GM19193 (cell line): ENCODE data around the gene KCND2.

ENCODE experiments used
- POLR2A ChIP-seq: IDR thresholded peaks from 4 replicates; pipeline ENCODE4 v1.6.1; 2011; ENCODE audit not compliant: insufficient read depth, insufficient read length; ENCODE audit errors: extremely low read depth

KCND2 gene

DNA sequence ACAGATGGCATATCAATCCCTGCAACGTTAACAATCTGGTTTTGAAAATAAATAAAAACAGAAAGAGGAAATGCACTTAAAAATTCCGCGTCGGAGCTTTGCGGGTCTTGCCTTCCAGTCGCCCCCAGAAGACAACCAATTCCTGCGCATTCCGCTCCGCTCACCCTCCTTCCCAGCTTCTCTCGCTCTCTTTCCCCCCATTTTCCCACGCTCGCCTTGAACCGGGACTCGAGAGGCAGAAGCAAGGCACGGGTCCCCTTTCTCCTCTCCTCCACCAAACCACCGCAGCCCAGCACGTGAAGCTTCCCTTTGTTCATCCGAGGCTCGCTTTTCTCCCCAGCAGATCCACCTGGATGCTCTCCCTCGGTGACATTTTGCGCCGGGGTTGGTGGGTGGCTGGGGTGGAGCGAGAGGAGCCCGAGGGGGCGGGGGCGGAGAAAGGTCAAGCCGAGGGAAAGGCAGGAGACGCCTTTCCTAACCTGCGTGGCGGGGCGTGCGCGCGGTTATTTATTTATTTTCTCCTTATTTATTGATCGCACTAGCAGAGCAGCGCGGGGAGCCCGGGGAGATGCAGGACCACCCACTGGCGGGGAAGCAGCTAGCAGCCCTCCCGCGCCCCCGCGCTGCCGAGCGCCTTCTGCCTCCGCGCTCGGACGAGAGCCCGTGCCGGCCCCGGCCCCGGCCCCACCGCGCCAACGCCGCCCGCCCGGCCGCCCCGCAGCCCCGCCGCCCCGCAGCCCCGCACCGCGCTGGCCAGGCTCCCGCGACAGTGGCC is at the start of gene KCND2:
KCND2 (plus strand) TSS at position 475 of the 775 bp plus-strand sequence.
- no peak for TF ChIP-seq POLR2A

DNA sequence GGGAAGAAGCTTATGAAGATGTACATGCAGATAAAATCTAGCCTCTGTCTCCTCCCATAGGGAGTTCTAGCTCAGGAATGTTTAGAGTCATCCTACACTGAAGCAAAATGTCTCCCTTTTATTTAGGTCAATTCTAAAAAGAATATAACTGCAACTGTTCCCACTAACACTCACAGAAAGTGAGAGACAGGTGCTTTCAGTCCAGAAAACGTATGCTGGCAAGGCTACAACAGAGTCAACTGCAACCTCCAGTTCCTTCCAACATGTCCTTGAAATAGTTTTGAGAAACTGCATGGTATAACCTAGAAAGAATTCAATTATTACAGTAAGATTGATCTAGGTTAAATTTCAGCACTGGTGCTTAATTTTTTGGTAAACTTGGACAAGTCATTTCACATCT is 46.8 kb upstream of the KCND2 start:
- TF ChIP-seq POLR2A, result no peak

DNA sequence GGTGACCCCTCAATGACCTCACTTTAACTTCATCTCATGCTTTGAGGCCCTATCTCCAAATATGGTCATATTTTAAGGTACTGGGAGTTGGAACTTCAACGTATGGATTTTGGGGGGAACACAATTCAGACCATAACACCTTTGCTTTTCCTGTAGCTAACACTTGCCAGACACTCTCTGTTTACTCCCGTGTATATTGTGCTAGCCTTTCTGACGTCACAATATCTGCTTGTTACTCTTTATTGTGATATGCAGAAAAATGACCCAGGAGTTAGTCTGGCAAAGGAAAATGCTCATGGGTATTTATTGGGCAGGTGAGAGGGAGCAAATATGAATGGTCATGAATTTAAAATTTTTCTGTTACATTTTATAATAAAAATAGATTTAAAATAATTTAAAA is 45.7 kb upstream of the KCND2 start:
- no peak for TF ChIP-seq POLR2A

DNA sequence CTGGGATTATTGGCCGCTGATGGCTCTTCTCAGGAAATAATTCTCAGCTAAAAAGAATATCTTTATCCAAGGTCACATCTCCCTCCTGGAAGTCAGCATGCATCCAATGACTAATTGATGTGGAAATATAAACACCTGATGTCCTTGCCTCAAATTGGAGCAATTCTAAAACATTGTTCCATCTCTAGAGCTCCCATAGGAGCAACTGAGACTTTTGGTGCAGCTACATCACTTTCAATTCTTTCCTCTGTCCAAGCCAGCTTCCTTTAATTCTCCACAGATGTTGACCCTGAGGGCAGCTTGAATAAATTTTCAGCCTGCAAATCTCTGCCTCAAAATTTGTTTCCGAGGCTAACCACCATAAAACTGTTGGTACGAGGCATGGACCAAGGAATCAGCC is 43.9 kb upstream of the KCND2 start:
- no peak for TF ChIP-seq POLR2A

DNA sequence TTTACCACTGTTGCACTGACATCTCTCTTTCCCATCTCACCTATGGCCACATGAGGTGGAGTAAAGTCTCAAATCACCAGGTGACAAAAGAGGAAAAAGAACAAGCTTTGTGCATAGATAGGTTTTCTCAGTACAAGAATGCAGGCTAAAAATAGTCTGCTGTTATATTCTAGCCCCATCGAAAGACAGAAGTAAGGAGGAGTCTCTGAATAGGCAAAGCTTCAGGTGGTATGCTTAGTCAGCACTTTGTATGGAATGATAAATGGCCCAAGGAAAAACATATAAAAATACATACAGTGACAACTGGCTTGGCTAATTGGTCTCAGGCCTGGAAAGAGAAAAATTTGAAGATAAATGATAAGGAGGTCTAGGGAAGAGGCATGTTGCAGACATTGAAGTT is 39.6 kb upstream of the KCND2 start:
- no peak for TF ChIP-seq POLR2A

DNA sequence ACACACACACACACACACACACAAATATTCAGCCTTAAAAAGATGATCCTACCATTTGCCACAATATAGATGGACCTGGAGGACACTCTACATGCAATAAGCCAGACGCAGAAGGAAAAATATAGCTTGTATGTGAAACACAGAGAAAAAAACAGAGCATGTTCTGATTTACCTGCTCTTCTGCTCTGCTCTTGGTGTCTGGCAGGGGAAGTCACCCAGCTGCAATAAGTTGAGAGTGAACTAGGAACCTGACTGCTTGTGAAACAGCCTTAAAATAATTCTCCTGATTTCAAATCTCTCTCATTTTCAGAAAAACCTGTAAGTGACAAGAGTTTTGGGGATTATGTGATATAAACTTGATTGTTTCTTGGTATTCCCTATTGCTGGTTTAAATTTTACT is 31.0 kb upstream of the KCND2 start:
- no peak for TF ChIP-seq POLR2A

DNA sequence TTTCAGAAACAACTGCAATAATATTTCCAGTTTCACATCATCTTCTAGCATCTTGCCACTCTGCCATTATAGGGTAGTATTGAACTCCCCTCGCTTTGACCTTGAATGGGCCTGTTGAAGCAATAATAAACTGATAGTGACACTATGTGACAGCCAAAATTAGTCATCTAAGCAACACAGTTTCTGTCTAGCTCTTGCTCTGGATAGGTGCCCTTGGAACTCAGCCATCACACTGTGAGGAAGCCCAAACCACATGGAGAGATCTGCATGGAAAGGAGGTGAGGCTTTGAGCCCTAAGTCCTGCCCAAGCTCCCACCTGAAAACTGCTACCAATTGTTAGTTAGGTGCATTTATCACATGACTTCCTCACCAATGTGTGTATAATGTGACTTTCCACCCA is 18.1 kb upstream of the KCND2 start:
- TF ChIP-seq POLR2A, result no peak

DNA sequence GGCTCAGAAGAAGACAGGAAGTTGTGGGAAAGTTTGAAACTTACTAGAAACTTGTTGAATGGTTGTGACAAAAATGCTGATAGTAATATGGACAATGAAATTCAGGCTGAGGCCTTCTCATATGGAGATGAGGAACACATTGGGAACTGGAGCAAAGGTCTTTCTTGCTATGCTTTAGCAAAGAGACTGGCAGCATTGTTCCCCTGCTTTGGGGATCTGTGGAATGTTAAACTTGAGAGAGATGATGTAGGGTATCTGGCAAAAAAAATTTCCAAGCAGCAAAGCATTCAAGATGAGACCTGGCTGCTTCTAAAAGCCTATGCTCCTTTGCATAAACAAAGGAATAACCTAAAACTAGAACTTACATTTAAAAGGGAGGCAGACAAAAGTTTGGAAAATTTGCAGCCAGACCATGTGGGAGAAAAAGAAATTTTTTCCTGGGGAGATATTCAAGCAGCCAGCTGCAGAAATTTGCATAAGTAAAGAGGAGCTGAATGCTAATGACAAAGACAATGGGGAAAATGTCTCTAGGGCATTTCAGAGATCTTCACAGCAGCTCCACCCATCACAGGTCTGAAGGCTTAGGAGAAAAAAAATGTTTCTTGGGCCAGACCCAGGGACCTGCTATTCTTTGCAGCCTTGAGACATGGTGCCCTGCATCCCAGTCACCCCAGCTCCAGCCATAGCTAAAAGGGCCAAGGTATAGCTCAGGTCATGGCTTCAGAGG is 16.5 kb upstream of the KCND2 start:
- no peak for TF ChIP-seq POLR2A

DNA sequence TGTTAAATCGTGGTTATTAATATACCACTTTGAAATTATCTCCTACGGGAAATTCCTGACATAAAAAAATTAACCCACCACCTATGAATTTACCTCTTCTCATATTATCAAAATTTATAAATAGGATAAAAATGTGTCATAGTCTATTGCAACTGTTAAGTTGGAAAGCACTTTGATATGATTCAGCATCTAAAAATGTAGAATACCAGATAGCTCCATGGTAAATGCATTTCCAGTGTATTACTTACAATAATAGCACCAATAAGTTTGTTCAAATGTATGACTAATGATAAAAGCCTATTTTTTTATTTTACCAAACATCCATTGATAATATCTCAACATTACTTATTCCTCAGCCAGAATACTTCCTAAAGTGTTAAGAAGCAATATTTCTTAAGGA is 13.6 kb upstream of the KCND2 start:
- TF ChIP-seq POLR2A, result no peak

DNA sequence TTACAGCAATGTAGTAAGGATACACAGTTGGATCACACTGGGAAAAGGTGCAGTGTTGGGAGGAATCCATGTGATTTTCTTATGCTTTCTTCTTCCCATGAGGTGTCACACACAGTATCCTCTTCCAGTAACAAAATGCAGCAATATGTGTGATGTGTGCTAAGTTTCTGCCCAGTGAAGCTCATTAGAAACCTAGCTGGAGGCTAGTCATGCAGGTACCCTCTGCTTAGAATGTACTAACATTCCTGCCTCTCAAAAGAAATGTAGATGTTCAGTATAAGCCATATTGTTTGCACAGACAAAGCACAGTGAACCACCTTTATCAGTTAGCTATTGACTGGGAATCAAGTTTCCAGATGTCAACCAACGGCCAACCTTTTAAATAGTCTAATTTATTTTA is 12.9 kb upstream of the KCND2 start:
- no peak for TF ChIP-seq POLR2A

DNA sequence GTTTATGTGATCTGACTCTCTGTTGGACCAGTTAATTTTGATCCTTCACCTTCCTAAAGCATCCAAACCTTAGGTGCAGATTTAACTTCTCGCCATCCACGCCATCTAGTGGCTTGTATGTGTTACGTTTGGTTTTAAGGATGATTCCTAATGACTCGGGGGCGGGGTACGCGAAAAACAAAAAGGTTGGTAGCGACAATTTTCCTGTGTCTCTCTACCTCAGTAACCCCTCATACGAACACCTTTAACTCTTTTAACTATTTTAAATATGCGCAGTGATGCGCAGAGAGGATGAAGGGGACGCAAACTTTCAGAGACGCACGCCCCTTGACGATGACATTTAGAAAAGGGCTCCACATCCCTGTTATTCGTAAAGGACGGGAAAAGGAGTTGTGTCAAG is 714 bp upstream of the KCND2 start:
- no peak for TF ChIP-seq POLR2A

DNA sequence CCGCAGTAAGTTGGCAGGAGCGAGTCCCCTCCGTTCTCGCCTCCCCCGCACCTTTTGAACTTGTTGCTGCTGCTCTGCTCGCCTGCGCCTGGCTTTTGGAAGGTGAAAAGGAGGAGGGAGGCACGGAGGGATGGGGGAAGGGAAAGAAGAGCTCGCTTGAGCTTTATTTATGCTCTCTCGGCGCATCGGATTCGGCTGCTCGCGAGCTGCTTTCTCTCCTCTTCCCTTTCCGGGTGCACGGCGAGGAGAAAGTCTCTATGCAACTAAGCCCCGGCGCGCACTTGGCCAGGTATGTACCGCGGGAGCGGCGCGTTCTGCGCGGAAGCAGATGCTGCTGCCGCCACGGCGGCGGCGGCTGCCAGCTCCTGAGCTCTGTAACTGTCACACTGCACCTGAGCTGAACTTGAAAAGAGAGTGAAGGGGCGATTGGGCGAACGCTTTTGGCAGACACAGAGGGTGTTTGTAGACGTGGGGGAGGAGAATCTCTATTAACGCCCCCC is 551 bp downstream of the KCND2 start:
- TF ChIP-seq POLR2A, result peak; percentile 66

DNA sequence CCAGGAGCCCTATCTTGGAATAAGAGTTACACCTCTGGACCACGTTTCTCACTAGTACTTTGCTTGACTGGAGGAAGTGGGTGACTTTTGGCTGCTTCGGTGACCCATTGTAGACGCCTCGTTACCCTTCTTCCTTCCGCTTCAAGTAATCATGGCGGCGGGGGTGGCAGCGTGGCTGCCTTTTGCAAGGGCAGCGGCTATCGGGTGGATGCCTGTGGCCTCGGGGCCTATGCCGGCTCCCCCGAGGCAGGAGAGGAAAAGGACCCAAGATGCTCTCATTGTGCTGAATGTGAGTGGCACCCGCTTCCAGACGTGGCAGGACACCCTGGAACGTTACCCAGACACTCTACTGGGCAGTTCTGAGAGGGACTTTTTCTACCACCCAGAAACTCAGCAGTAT is 1.5 kb downstream of the KCND2 start:
- no peak for TF ChIP-seq POLR2A

DNA sequence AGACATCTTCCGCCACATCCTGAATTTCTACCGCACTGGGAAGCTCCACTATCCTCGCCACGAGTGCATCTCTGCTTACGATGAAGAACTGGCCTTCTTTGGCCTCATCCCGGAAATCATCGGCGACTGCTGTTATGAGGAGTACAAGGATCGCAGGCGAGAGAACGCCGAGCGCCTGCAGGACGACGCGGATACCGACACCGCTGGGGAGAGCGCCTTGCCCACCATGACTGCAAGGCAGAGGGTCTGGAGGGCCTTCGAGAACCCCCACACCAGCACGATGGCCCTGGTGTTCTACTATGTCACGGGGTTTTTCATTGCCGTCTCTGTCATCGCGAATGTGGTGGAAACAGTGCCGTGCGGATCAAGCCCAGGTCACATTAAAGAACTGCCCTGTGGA is 1.9 kb downstream of the KCND2 start:
- TF ChIP-seq POLR2A, result no peak

DNA sequence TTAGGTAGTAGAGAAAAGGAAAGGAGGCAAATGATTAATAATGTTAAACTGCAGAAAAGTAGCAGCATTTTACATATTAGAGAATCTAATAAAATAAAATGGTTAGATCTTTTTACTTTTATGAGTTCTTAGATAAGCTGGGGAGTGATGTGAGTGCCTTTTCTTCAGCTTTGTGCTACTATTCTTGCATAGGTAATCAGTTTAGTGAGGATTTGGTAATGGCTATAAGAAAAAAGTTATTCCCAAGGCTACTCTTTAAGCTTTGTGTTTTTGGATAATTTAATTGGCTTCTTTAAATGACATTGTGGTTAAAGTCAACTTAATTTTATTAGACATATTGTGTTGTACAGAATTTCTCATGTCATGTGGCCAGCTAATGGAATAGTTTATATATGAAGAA is 3.7 kb downstream of the KCND2 start:
- TF ChIP-seq POLR2A, result no peak

DNA sequence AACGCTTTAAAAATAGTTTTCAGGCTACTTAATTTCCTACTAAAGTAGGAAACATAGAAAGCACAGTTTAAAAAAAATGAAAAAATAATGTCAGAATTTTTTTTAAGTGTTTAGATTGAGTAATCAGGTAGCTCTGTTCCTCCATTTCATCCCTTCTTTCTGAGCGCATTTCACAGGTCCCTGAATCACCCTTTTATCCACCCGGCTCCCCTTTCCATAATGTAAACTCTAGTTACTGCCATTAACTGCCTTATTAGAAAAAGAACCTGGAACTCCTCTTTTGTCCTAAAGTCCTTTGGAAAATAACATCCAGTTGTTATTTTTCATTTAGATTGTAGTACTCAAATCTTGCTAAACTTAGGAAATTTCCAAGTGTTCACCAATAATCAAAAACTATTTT is 5.8 kb downstream of the KCND2 start:
- TF ChIP-seq POLR2A, result no peak

DNA sequence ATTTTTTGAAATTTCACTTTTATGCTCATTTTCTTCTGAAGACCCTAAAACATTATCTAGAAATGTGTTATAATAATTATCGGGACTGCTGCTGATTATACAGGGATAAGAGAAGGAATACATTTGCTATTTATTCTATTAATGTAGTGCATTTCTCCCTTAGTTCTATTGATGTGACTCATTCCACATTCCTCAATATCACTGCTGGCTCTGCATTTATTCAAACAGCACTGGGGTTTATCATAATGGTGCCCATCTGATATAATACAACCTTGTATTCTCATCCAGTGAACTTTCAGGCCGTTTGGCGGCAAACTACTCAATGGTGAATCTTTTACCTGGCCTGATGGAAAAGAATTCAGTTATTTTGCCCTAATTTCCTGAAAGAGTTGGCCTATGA is 7.8 kb downstream of the KCND2 start:
- TF ChIP-seq POLR2A, result no peak

DNA sequence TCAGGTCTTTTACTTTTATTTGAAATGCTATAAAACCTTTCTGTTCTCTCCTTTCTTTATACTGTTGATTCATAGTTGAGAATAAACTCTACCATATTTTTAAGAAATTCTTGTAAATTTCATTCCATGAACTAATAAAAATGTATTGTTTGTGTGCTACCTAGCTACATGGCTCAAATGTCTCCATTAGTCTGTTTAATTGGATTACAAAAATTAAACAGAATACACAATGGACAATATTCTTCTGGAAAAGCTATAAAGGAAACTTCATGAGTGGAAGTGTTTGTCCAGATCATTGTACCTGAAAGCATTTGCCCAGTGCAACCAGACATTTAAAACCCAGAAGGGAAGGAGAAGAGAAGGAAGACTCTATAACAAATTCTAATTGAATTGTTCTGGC is 20.1 kb downstream of the KCND2 start:
- no peak for TF ChIP-seq POLR2A
